ENCODE measurements around the gene GOLGA3. TPM values are rescaled to one million over a fixed set of nuclear protein-coding genes. Genes with fewer than 3 reads are reported as not detected.

GOLGA3 gene
- total RNA-seq, 1 donor from 2014 or later = 50.6 TPM

GRCh38 chr12:132833341-132833740 lies 4.7 kb upstream of the GOLGA3 start:
- H3K4me1 Mint-ChIP-seq (ENCODE audit: low read depth, unreplicated experiment) = peaks cover 9% of the 10 kb centered on the region
- H3K4me3 Mint-ChIP-seq (ENCODE audit: unreplicated experiment) = no peak overlapping the region
- no peak for TF ChIP-seq CTCF (IDR thresholded peaks at IDR 0.05; ENCODE audit: partially characterized antibody, unreplicated experiment)
- no peaks in the 10 kb centered on the region for H3K36me3 Mint-ChIP-seq (ENCODE audit: unreplicated experiment)
- H3K9me3 Mint-ChIP-seq (ENCODE audit: unreplicated experiment) = peaks cover 16% of the 10 kb centered on the region
- DNase-seq = no peak
- H3K27me3 Mint-ChIP-seq (ENCODE audit: unreplicated experiment) = peaks cover 8% of the 10 kb centered on the region
- no peak overlapping the region for H3K27ac Mint-ChIP-seq (ENCODE audit: unreplicated experiment)

GRCh38 chr12:132831771-132832170 lies 3.1 kb upstream of the GOLGA3 start:
- Mint-ChIP-seq H3K27me3 (ENCODE audit: unreplicated experiment) (peaks cover 11% of the 10 kb centered on the region), H3K4me3 (ENCODE audit: unreplicated experiment) (no peak overlapping the region), H3K9me3 (ENCODE audit: unreplicated experiment) (peaks cover 20% of the 10 kb centered on the region), H3K4me1 (ENCODE audit: low read depth, unreplicated experiment) (peaks cover 10% of the 10 kb centered on the region), H3K27ac (ENCODE audit: unreplicated experiment) (no peak overlapping the region), H3K36me3 (ENCODE audit: unreplicated experiment) (no peaks in the 10 kb centered on the region)
- TF ChIP-seq CTCF (IDR thresholded peaks at IDR 0.05; ENCODE audit: partially characterized antibody, unreplicated experiment) = no peak
- no peak for DNase-seq

- H3K27me3 Mint-ChIP-seq (ENCODE audit: unreplicated experiment) = peaks cover 11% of the 10 kb centered on the region
- no peak for TF ChIP-seq CTCF (IDR thresholded peaks at IDR 0.05; ENCODE audit: partially characterized antibody, unreplicated experiment)
- H3K27ac Mint-ChIP-seq (ENCODE audit: unreplicated experiment) = peak overlapping the region; percentile 76
- H3K4me1 Mint-ChIP-seq (ENCODE audit: low read depth, unreplicated experiment) = peaks cover 8% of the 10 kb centered on the region
- DNase-seq = peak; percentile 36
- H3K9me3 Mint-ChIP-seq (ENCODE audit: unreplicated experiment) = peaks cover 16% of the 10 kb centered on the region
- H3K36me3 Mint-ChIP-seq (ENCODE audit: unreplicated experiment) = no peaks in the 10 kb centered on the region
- peak overlapping the region; percentile 92 for H3K4me3 Mint-ChIP-seq (ENCODE audit: unreplicated experiment)
Measured at GRCh38 chr12:132827763-132828703, 636 bp downstream of the GOLGA3 start.

GRCh38 chr12:132825861-132826260 lies 2.8 kb downstream of the GOLGA3 start:
- Mint-ChIP-seq H3K4me3 (ENCODE audit: unreplicated experiment) (no peak overlapping the region), H3K36me3 (ENCODE audit: unreplicated experiment) (no peaks in the 10 kb centered on the region), H3K9me3 (ENCODE audit: unreplicated experiment) (peaks cover 16% of the 10 kb centered on the region), H3K27me3 (ENCODE audit: unreplicated experiment) (peaks cover 11% of the 10 kb centered on the region), H3K27ac (ENCODE audit: unreplicated experiment) (no peak overlapping the region), H3K4me1 (ENCODE audit: low read depth, unreplicated experiment) (peaks cover 8% of the 10 kb centered on the region)
- TF ChIP-seq CTCF (IDR thresholded peaks at IDR 0.05; ENCODE audit: partially characterized antibody, unreplicated experiment) = no peak
- DNase-seq = no peak

DNA sequence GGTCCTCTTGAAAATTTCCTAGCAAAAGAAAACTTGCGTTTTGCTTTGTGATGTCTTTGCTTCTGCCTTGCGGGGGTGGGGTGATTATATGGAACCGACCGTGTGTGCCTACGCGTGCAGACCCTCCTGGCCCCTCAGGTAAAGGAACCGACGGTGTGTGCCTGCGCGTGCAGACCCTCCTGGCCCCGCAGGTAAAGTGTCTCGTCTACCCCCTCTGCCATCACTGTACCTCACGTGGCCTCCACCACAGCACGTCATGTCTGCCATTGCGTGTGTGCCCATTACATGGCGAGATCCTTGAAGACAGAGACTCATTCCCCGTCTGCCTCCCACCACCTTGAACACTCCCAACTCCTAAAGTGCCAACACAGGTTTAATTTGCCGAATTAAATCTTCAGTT lies 3.6 kb downstream of the GOLGA3 start:
- H3K27me3 Mint-ChIP-seq (ENCODE audit: unreplicated experiment) = peaks cover 11% of the 10 kb centered on the region
- H3K27ac Mint-ChIP-seq (ENCODE audit: unreplicated experiment) = no peak overlapping the region
- DNase-seq = no peak
- H3K9me3 Mint-ChIP-seq (ENCODE audit: unreplicated experiment) = peaks cover 16% of the 10 kb centered on the region
- H3K4me3 Mint-ChIP-seq (ENCODE audit: unreplicated experiment) = peak overlapping the region; percentile 25
- H3K4me1 Mint-ChIP-seq (ENCODE audit: low read depth, unreplicated experiment) = peaks cover 8% of the 10 kb centered on the region
- no peaks in the 10 kb centered on the region for H3K36me3 Mint-ChIP-seq (ENCODE audit: unreplicated experiment)
- no peak for TF ChIP-seq CTCF (IDR thresholded peaks at IDR 0.05; ENCODE audit: partially characterized antibody, unreplicated experiment)

Measured in glutamatergic neuron (in vitro differentiated cells).